ENCODE measurements around the gene SRM. TPM values are rescaled to one million over a fixed set of nuclear protein-coding genes. Genes with fewer than 3 reads are reported as not detected.
"Not testable (repeated sequence)": the region's sequence is repeated elsewhere in the genome, so short reads cannot be mapped to it uniquely, and the experiment has no call there.

Gene SRM
- total RNA-seq, 1 experiment from 2014 or later: 28.4 TPM

GRCh38 chr1:11044849-11045427 lies 14.9 kb downstream of the SRM start:
- no peak for DNase-seq (ENCODE audit: low spot score)

GRCh38 chr1:11044086-11044848 lies 15.6 kb downstream of the SRM start:
- DNase-seq (ENCODE audit: low spot score): no peak

- DNase-seq (ENCODE audit: low spot score): no peak
Observed at GRCh38 chr1:11042995-11043874, 16.6 kb downstream of the SRM start.

GRCh38 chr1:11042065-11042464 lies 17.8 kb downstream of the SRM start:
- DNase-seq (ENCODE audit: low spot score): no peak

GRCh38 chr1:11041048-11041447 lies 18.8 kb downstream of the SRM start:
- DNase-seq (ENCODE audit: low spot score): no peak

GRCh38 chr1:11040105-11040429 lies 19.8 kb downstream of the SRM start:
- DNase-seq (ENCODE audit: low spot score): not testable (repeated sequence)

GRCh38 chr1:11039351-11040104 lies 20.3 kb downstream of the SRM start:
- DNase-seq (ENCODE audit: low spot score): no peak

GRCh38 chr1:11037740-11038182 lies 22.1 kb downstream of the SRM start:
- peak; percentile 65 for DNase-seq (ENCODE audit: low spot score)

GRCh38 chr1:11037019-11037739 lies 22.6 kb downstream of the SRM start:
- DNase-seq (ENCODE audit: low spot score): not testable (repeated sequence)

GRCh38 chr1:11031624-11032262 lies 28.1 kb downstream of the SRM start:
- no peak for DNase-seq (ENCODE audit: low spot score)

GRCh38 chr1:11030865-11031264 lies 29.0 kb downstream of the SRM start:
- DNase-seq (ENCODE audit: low spot score): no peak

GRCh38 chr1:11028018-11028417 lies 31.8 kb downstream of the SRM start:
- DNase-seq (ENCODE audit: low spot score): no peak

- DNase-seq (ENCODE audit: low spot score): no peak
Observed at GRCh38 chr1:11027316-11027715, 32.5 kb downstream of the SRM start.

GRCh38 chr1:11026903-11027302 lies 32.9 kb downstream of the SRM start:
- no peak for DNase-seq (ENCODE audit: low spot score)

- DNase-seq (ENCODE audit: low spot score): no peak
Observed at GRCh38 chr1:11026052-11026451, 33.8 kb downstream of the SRM start.

- no peak for DNase-seq (ENCODE audit: low spot score)
Observed at GRCh38 chr1:11025618-11026017, 34.2 kb downstream of the SRM start.

- DNase-seq (ENCODE audit: low spot score): no peak
Observed at GRCh38 chr1:11024874-11025203, 35.0 kb downstream of the SRM start.

GRCh38 chr1:11024154-11024873 lies 35.5 kb downstream of the SRM start:
- no peak for DNase-seq (ENCODE audit: low spot score)

GRCh38 chr1:11023201-11023600 lies 36.6 kb downstream of the SRM start:
- DNase-seq (ENCODE audit: low spot score): no peak

GRCh38 chr1:11019971-11020370 lies 39.8 kb downstream of the SRM start:
- DNase-seq (ENCODE audit: low spot score): no peak
